ENCODE measurements around the gene PTPRT. TPM values are rescaled to one million over a fixed set of nuclear protein-coding genes. Genes with fewer than 3 reads are reported as not detected.

The PTPRT gene
- total and polyA plus RNA-seq, 8 donors, result 0.23 to 1.8 (median 0.95) TPM

- no peaks in the 10 kb centered on the region for H3K9me3 ChIP-seq
- DNase-seq, result no peak
- H3K4me3 ChIP-seq, result no peak overlapping the region
- WGBS, 2 donors, result 75 to 78% methylated on average over 3 of the region's 3 CpGs
- H3K36me3 ChIP-seq, result no peaks in the 10 kb centered on the region
- no peak overlapping the region for H3K27ac ChIP-seq
- FAIRE-seq, result no peak
- intact Hi-C loops (cut with DNase I), result loop anchor here in 1 of 3 donors (10.0 kb wide), 1 partner anchor 995 kb away; the partner anchor contains the start of gene PTPRT
- no peak for TF ChIP-seq CTCF (IDR thresholded peaks at IDR 0.05)
- H3K27me3 ChIP-seq, result no peaks in the 10 kb centered on the region
- no peaks in the 10 kb centered on the region for H3K4me1 ChIP-seq
- ATAC-seq, result no peak
These were observed 999.6 kb downstream of the PTPRT start for GRCh38 chr20:42190084-42190483.

- Histone ChIP-seq H3K4me1 (no peaks in the 10 kb centered on the region), H3K27me3 (no peaks in the 10 kb centered on the region), H3K9me3 (no peaks in the 10 kb centered on the region), H3K27ac (no peak overlapping the region), H3K4me3 (no peak overlapping the region), H3K36me3 (no peaks in the 10 kb centered on the region)
- no peak for TF ChIP-seq CTCF (IDR thresholded peaks at IDR 0.05)
- ATAC-seq, result no peak
- intact Hi-C loops (cut with DNase I), result no loop called here
- no peak for DNase-seq
- WGBS, 2 donors, result 46 to 62% methylated on average over 3 of the region's 3 CpGs
- no peak for FAIRE-seq
These were observed 1003.4 kb downstream of the PTPRT start for GRCh38 chr20:42186337-42186736.

- Histone ChIP-seq H3K27ac (no peak overlapping the region), H3K36me3 (no peaks in the 10 kb centered on the region), H3K27me3 (no peaks in the 10 kb centered on the region), H3K9me3 (no peaks in the 10 kb centered on the region), H3K4me1 (no peaks in the 10 kb centered on the region), H3K4me3 (no peak overlapping the region)
- ATAC-seq (no peak), FAIRE-seq (no peak), DNase-seq (no peak)
- no peak for TF ChIP-seq CTCF (IDR thresholded peaks at IDR 0.05)
- intact Hi-C loops (cut with DNase I), result no loop called here
- 50 to 52% methylated on average over 4 of the region's 4 CpGs for WGBS, 2 donors
These were observed 1006.6 kb downstream of the PTPRT start for GRCh38 chr20:42183147-42183546.

GRCh38 chr20:42181064-42181463 is 1008.6 kb downstream of the PTPRT start:
- no peak overlapping the region for H3K27ac ChIP-seq
- intact Hi-C loops (cut with DNase I), result no loop called here

GRCh38 chr20:42179768-42180167 is 1009.9 kb downstream of the PTPRT start:
- 25 to 30% methylated on average over 4 of the region's 4 CpGs for WGBS, 2 donors
- H3K27me3 ChIP-seq, result no peaks in the 10 kb centered on the region
- H3K4me1 ChIP-seq, result no peaks in the 10 kb centered on the region
- no peak for FAIRE-seq
- intact Hi-C loops (cut with DNase I), result no loop called here
- no peak overlapping the region for H3K27ac ChIP-seq
- H3K9me3 ChIP-seq, result no peaks in the 10 kb centered on the region
- no peak for TF ChIP-seq CTCF (IDR thresholded peaks at IDR 0.05)
- no peak for DNase-seq
- H3K36me3 ChIP-seq, result no peaks in the 10 kb centered on the region
- no peak overlapping the region for H3K4me3 ChIP-seq
- no peak for ATAC-seq

More at GRCh38 chr20:42181064-42181463, 1008.6 kb downstream of the PTPRT start:
- Histone ChIP-seq H3K9me3 (no peaks in the 10 kb centered on the region), H3K36me3 (no peaks in the 10 kb centered on the region), H3K4me1 (no peaks in the 10 kb centered on the region), H3K27me3 (no peaks in the 10 kb centered on the region), H3K4me3 (no peak overlapping the region)
- FAIRE-seq (no peak), DNase-seq (no peak), ATAC-seq (no peak)
- no peak for TF ChIP-seq CTCF (IDR thresholded peaks at IDR 0.05)

Data from pancreas (tissue), 10 donors.